ENCODE results near the gene CDKL5.

The CDKL5 gene

GRCh38 chrX:18461431-18461830, 36.0 kb downstream of the CDKL5 start:
- DNase-seq = no peak

GRCh38 chrX:18464499-18464898, 39.1 kb downstream of the CDKL5 start:
- no peak for DNase-seq

GRCh38 chrX:18465051-18465450, 39.6 kb downstream of the CDKL5 start:
- DNase-seq = no peak

GRCh38 chrX:18468599-18468998, 43.2 kb downstream of the CDKL5 start:
- DNase-seq = no peak

GRCh38 chrX:18471296-18471695, 45.9 kb downstream of the CDKL5 start:
- no peak for DNase-seq

GRCh38 chrX:18490806-18491555, 65.6 kb downstream of the CDKL5 start:
- no peak for DNase-seq

- DNase-seq = no peak
Measured at GRCh38 chrX:18491587-18492340, 66.4 kb downstream of the CDKL5 start.

GRCh38 chrX:18534949-18535348, 109.5 kb downstream of the CDKL5 start:
- no peak for DNase-seq

GRCh38 chrX:18537068-18537467, 111.7 kb downstream of the CDKL5 start:
- DNase-seq = no peak

GRCh38 chrX:18537524-18537923, 112.1 kb downstream of the CDKL5 start:
- DNase-seq = no peak

GRCh38 chrX:18542131-18542530, 116.7 kb downstream of the CDKL5 start:
- no peak for DNase-seq

- no peak for DNase-seq
Measured at GRCh38 chrX:18542905-18543304, 117.5 kb downstream of the CDKL5 start.

GRCh38 chrX:18543738-18544137, 118.3 kb downstream of the CDKL5 start:
- no peak for DNase-seq

- no peak for DNase-seq
Measured at GRCh38 chrX:18545771-18546170, 120.4 kb downstream of the CDKL5 start.

GRCh38 chrX:18548996-18549395, 123.6 kb downstream of the CDKL5 start:
- no peak for DNase-seq

GRCh38 chrX:18549643-18550042, 124.2 kb downstream of the CDKL5 start:
- DNase-seq = no peak

GRCh38 chrX:18557879-18558278, 132.5 kb downstream of the CDKL5 start:
- no peak for DNase-seq

- no peak for DNase-seq
Measured at GRCh38 chrX:18558799-18559198, 133.4 kb downstream of the CDKL5 start.

- no peak for DNase-seq
Measured at GRCh38 chrX:18561020-18561419, 135.6 kb downstream of the CDKL5 start.

GRCh38 chrX:18565727-18566126, 140.3 kb downstream of the CDKL5 start:
- no peak for DNase-seq

- no peak for DNase-seq
Measured at GRCh38 chrX:18566748-18567147, 141.3 kb downstream of the CDKL5 start.

GRCh38 chrX:18573556-18573955, 148.1 kb downstream of the CDKL5 start:
- DNase-seq = no peak

GRCh38 chrX:18574591-18574990, 149.2 kb downstream of the CDKL5 start:
- no peak for DNase-seq

GRCh38 chrX:18575744-18576143, 150.3 kb downstream of the CDKL5 start:
- no peak for DNase-seq

- no peak for DNase-seq
Measured at GRCh38 chrX:18577400-18577799, 152.0 kb downstream of the CDKL5 start.

Data from stimulated activated CD4-positive, alpha-beta T cell treated with anti-CD3 and anti-CD28 coated beads, Interleukin-12 subunit alpha, Interleukin-12 subunit beta, amount 100 ng/mL, for 4 hours (primary cell).